Hematopoietic multipotent progenitor cell treated with erythropoietin and hydrocortisone succinate and interleukin-3 and kit ligand, for 17 days (in vitro differentiated cells): ENCODE data around the gene DUOX1.

ENCODE experiments used
- DNase-seq: peaks from one replicate; pipeline ENCODE4 v3.0.0-alpha.2; 2015; ENCODE audit warnings: low spot score

The DUOX1 gene

GRCh38 chr15:45187894-45188830 lies 58.4 kb downstream of the DUOX1 start, which contains the start of gene SHF:
SHF (minus strand) TSS chr15:45187966; CDS start chr15:45187951, 15 bp downstream.
- no peak for DNase-seq

DNA sequence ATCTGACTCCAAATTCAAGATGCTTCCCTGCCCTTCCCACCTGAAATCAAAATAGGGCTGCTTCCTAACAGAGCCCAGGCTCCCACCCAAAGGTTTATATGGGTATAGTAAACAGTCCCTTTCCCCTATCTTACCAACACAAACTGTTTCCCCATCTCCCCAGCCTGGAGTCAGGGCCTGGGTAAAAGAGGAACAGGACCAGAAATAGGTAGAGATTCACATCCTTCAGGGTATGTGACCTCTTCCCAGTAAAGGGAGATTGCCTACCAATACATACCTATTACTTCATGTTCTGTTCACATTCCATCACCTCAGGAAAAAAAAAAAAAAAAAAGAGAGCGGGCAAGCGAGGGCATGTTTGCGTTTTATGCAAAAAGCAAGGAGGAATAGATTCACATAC lies 67.7 kb downstream of the DUOX1 start:
- DNase-seq = no peak

DNA sequence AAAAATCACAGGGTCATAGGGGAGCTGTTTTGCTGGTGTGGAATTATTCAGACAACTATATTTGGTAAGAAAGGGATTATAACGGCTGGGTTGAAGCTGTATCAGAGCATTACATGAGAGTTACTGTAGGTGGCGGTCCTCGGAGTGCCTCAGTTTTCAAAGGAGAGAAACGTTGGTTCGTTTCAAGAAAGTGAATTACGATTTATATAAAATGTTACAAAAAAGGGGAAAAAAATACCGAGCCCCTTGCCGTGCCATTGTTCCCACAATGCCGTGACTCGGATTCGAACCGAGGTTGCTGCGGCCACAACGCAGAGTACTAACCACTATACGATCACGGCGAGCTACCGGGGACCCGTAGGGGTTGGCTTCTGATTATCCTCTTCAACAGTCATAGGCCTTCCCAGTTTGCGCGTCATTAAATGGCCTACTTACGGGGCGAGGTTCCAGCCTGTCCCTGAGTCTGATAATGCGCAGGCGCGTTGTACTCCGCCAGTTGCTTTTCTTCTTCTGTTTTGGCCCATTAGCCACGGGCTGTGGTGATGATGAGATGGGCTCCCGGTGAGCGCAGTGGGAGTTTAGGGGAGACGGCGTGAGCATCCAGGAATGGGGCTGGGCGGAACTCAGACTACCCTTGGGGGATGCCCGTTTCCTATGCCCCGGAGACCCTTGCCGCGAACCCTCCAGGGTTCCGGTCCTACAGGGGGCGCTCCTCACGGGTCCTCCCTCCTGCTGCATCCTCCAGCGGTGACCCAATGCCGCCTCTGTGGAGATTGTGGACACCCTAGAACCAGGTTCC lies 68.7 kb downstream of the DUOX1 start:
- DNase-seq = peak; percentile 96

GRCh38 chr15:45199136-45199810 lies 69.5 kb downstream of the DUOX1 start:
- DNase-seq = peak; percentile 59

DNA sequence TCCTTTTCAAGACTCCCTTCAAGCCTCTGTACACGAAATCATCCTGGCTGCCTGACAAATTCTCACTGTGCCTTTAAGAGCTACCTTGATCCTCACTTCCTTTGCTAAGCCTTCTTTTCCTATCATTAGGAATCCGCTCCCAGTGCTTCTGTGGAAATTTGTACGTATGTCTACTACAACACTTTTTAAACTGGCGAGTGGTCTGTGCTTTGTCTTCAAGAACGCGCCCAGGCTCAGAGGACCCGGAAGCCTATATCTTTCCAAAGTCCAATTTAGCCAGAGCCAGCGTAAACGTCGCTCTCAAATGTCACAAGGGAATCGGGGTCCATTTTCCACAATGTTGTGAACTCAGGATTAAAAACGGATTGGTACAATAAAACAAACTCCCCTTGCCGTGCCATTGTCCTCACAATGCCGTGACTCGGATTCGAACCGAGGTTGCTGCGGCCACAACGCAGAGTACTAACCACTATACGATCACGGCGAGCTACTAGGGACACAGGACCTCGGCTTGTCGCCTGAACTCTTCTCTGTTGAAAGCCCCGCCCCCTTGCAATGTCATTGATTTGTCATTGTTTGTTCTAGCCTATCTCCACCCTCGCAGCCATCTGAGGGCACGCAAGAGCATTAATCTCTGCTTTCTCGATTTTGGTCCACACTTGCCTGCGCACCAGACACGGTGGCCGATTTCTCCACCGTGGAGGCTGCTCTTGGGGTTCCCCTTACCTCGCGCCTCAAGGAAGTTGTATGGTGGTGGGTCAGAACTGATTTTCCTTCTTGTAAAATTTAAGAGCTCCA lies 70.4 kb downstream of the DUOX1 start:
- DNase-seq = peak; percentile 91

- peak; percentile 73 for DNase-seq
Observed at GRCh38 chr15:45200799-45201556, 71.2 kb downstream of the DUOX1 start.

DNA sequence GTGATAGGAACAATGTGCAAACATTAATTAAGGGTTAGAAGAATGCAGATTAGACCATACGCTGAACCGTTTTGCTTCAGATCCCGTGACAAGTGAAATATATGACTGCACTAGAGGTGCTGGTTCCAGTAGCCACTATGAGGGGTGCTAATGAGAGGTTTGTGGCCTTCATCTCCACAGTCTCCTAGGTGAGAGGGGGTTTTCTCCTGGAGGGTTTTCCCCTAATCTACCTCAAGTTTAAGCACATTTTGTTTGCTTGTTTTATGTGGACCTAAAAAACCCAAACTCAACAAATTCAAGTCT lies 71.7 kb downstream of the DUOX1 start:
- no peak for DNase-seq

- no peak for DNase-seq
Observed at GRCh38 chr15:45201869-45202268, 72.1 kb downstream of the DUOX1 start.

DNA sequence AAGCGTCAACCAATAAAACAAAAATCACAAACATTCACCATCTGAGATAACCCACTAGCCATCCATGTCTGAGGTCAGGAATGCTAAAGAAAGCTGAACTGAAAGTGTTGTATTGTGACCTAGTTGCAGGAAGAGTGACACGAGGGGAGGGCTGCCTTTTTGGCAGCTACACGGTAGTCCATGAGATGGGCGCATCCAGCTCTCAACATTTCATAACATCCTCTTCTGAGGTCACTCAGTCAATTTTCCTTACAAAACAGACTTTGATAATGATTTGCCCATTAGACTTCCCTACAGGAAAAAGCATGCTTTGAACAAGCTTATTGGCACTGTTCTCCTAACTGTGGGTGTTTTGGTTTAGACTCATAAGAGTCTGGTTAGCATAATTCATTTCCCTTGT lies 73.4 kb downstream of the DUOX1 start:
- no peak for DNase-seq

DNA sequence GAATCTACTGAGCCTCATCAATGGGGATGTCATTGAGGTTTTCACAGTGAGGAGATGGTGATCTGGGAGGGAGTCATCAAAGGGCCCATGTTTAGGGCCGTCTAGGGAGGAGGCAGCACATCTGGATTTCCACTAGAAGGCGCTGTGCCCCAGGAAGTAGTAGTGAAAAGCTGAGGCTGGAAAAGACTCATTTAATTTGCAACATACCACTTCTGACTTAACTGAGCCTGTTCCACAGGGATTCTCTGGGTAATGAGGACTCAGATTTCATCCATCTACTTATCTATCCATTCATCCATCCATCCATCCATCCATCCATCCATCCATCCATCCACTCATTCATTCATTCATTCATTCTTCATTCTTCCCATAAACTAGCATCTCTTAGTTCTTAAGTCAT lies 75.4 kb downstream of the DUOX1 start:
- DNase-seq = peak; percentile 66

DNA sequence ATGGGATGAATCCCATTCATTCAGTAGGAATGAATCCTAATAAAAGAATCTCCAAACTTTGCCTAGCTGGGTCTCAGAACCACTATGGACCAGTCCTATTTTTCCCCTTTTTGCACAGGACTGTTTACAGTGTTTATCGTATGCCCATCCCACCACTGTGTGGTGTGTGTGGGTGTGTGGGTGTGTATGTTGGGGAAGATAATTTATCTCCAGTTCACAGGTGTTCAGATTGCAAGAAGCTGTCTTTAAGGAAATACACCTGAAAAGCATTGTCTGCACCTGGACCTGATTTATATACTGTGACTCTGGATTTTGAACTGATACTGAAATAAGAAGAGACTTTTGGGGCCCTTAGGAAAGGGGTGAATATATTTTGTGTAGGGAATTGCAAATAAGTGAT lies 82.7 kb downstream of the DUOX1 start:
- no peak for DNase-seq
